NT2/D1 (cell line): ENCODE data around the gene IYD.

Experiments used
- DNase-seq: peaks from one replicate; pipeline ENCODE4 v3.0.0-alpha.2; 2011; ENCODE audit warnings: low read depth, low spot score
- H3K27me3 ChIP-seq: 2 replicates; pipeline ENCODE4 v1.6.0; 2011; ENCODE audit warnings: mild to moderate bottlenecking; ENCODE audit not compliant: insufficient read length, insufficient read depth
- H3K36me3 ChIP-seq: 2 replicates; pipeline ENCODE4 v1.6.1; 2011; ENCODE audit warnings: mild to moderate bottlenecking, low read length, mixed read lengths; ENCODE audit not compliant: insufficient read depth, insufficient read length
- H3K4me1 ChIP-seq: 2 replicates; pipeline ENCODE4 v1.5.1; 2011; ENCODE audit not compliant: insufficient read depth, insufficient read length
- H3K4me3 ChIP-seq: 2 replicates; pipeline ENCODE4 v1.5.1; 2011; ENCODE audit warnings: low read depth; ENCODE audit not compliant: insufficient read length
- H3K9ac ChIP-seq: 2 replicates; pipeline ENCODE4 v1.6.0; 2011; ENCODE audit warnings: low read depth; ENCODE audit not compliant: insufficient read length
- H3K9me3 ChIP-seq: 2 replicates; pipeline ENCODE4 v1.5.1; 2011; ENCODE audit warnings: mild to moderate bottlenecking, low read length; ENCODE audit not compliant: insufficient read depth
- SUZ12 ChIP-seq: IDR thresholded peaks from 2 replicates; pipeline ENCODE4 v1.6.1; 2011; ENCODE audit not compliant: insufficient read length, insufficient read depth; ENCODE audit errors: extremely low read depth
- YY1 ChIP-seq: IDR thresholded peaks from 2 replicates; pipeline ENCODE4 v1.6.1; 2011; ENCODE audit not compliant: insufficient read length, insufficient read depth
- ZNF274 ChIP-seq: IDR thresholded peaks from 2 replicates; pipeline ENCODE4 v1.6.1; 2011; ENCODE audit warnings: mild to moderate bottlenecking, low read depth, low read length

The IYD gene

DNA sequence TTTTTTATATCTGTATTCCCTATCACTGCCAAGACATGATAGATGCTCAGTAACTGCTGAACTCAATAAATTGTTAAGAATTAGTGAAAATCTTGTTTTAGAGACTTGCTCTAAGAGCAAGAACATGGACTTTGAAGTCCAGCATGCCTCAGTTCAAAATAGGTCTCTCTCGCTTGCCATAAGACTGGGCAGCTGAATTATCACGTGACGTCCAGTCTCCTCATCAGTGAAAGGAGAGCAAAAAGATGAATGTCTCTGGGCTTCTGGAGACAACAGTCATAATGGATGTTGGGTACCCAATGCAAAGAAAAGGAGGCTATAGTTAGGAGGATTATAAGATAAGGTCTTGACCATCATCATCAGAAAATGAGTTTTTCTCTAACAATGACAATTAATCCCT is 82.1 kb downstream of the IYD start:
- DNase-seq, result no peak
- Histone ChIP-seq H3K36me3 (no peaks in the 10 kb centered on the region), H3K27me3 (no peaks in the 10 kb centered on the region), H3K9ac (no peak overlapping the region), H3K4me1 (peaks cover 6% of the 10 kb centered on the region), H3K4me3 (no peak overlapping the region), H3K9me3 (no peaks in the 10 kb centered on the region)
- no peak for TF ChIP-seq SUZ12
- no peak for TF ChIP-seq YY1
- no peak for TF ChIP-seq ZNF274

GRCh38 chr6:150451807-150452427 is 83.1 kb downstream of the IYD start:
- Histone ChIP-seq H3K9ac (no peak overlapping the region), H3K27me3 (no peaks in the 10 kb centered on the region), H3K9me3 (no peaks in the 10 kb centered on the region), H3K36me3 (no peaks in the 10 kb centered on the region), H3K4me1 (peaks cover 8% of the 10 kb centered on the region), H3K4me3 (no peak overlapping the region)
- DNase-seq, result no peak
- TF ChIP-seq SUZ12 (no peak), YY1 (no peak), ZNF274 (no peak)

GRCh38 chr6:150452428-150453243 is 83.8 kb downstream of the IYD start:
- Histone ChIP-seq H3K9me3 (no peaks in the 10 kb centered on the region), H3K4me3 (no peak overlapping the region), H3K9ac (no peak overlapping the region), H3K27me3 (no peaks in the 10 kb centered on the region), H3K4me1 (peaks cover 8% of the 10 kb centered on the region), H3K36me3 (no peaks in the 10 kb centered on the region)
- no peak for TF ChIP-seq YY1
- no peak for TF ChIP-seq ZNF274
- no peak for TF ChIP-seq SUZ12
- peak; percentile 22 for DNase-seq

GRCh38 chr6:150453357-150453756 is 84.5 kb downstream of the IYD start:
- Histone ChIP-seq H3K27me3 (no peaks in the 10 kb centered on the region), H3K4me1 (peaks cover 8% of the 10 kb centered on the region), H3K4me3 (no peak overlapping the region), H3K9ac (no peak overlapping the region), H3K36me3 (no peaks in the 10 kb centered on the region), H3K9me3 (no peaks in the 10 kb centered on the region)
- DNase-seq, result no peak
- no peak for TF ChIP-seq ZNF274
- TF ChIP-seq SUZ12, result no peak
- TF ChIP-seq YY1, result no peak
